ENCODE measurements around the gene PLOD1.
"Not testable (repeated sequence)": the region's sequence is repeated elsewhere in the genome, so short reads cannot be mapped to it uniquely, and the experiment has no call there.

Gene PLOD1

DNA sequence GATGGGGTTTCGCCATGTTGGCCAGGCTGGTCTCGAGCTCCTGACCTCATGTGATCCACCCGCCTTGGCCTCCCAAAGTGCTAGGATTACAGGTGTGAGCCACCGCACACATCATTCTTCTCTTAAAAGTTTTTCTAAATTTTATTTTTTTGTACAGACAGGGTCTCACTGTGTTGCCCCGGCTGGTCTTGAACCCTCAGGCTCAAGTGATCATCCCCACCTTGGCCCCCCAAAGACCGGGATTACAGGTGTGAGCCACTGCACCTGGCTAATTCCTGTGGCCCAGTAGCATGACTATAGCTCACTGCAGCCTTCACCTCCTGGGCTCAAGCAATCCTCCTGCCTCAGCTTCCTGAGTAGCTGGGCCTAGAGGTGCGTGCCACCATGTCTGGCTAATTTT is 5.3 kb downstream of the PLOD1 start:
- not testable (repeated sequence) for DNase-seq

DNA sequence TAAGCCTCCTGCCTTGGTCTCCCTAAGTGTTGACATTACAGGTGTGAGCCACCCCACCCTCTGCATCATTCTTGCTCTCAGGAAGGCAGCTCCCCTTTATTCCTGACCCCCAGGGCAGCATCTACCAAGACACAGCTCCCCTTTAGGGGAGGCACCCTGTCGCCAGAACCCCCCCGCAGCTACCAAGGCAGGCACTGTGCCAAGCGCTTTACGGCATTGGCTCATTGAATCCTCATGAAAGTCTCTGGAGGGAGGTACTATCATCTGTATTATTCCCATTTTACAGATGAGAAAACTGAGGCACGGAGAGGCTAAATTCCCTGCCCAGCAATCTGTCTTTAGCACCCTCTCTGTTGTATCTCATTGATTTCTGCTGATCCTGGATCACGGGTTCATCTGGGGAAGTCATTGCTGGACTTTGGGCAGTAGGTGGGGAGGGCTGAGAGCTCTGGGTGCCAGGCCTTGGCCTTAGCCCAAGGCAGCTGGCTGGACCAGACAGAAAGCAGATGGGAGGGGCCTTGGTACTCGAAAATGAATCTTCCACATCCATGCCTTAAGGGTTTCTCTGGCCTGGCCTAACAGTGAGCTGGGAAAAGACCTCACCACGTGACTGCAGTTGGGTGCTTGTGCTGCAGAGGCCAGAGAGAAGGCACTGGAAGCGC is 5.9 kb downstream of the PLOD1 start:
- no peak for DNase-seq

DNA sequence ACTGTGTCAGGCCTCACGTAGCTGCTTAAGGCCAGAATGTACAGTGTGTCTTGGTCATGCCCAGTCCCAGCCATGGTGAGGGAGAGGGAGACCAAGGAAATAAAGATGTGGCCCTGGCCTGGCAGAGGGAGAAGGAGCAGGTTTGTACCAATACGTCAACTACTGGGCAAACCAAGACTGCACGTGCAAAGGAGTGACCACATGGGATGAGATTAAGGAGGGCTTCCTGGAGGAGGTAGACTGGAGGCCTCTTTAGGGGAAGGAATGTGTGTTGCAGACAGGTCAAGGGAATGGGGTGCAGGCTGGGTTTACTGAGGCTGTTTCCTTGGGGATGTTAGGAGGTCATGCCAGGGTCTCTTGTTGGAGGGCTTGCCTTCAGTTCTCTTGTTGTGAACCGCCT is 7.8 kb downstream of the PLOD1 start:
- DNase-seq, result no peak

DNA sequence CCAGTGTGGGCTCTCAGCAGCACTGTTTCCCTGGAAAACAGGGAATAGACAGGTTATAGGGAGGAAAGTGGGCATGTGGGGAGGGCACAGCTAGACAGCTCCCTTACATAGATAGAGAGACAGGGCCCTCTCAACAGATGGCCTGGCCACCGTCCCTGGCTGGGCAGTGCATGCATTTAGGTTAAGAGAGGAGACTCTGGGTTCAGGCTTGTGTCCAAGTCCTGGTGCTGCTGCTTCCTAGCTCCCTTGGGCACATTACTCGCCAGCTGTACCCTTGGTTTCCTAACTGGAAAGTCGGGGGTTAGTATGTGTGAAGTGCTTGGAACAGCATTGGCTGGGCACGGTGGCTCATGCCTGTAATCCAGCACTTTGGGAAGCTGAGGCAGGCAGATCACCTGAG is 9.1 kb downstream of the PLOD1 start:
- no peak for DNase-seq

DNA sequence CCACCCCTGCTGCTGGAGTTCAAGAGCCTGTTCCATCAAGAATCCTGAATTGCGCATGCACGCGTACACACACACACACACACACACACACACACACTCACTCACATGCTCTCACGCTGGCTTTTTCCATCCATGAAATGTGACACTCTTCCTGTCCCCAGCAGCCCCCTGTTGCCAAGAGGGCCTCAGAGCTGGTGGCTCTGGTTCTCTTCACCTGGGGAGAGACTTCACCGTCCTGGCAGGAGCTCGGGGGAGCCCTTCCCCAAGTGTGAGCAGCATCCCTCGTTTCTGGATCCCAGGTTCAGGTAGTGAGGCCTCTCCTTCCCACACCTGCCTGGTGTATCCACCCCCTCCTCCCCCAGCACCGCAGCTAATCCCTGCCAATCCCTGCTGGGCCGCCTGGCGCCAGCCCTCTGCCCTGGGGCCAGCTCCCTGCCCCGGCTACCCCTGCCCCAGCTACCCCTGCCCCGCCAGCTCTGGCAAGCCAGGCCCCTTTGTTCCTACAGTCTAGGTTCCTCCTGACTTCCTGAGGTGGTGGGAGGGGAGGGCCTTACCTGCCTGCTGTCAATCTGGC is 9.9 kb downstream of the PLOD1 start:
- DNase-seq, result no peak

DNA sequence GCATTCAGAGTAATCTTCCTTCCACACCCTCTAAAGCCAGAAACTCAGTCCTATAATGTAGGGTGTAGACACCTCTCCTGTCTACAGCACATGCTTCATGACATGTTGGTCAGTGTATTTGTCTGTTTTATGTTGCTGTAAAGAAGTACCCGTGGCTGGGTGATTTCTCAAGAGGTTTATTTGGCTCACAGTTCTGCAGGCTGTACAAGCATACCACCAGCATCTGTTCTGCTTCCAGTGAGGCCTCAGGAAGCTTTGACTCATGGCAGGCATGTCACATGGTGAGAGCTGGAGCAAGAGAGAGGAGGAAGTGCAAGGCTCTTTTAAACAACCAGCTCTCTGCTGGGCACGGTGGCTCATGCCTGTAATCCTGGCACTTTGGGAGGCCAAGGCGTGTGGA is 12.1 kb downstream of the PLOD1 start:
- no peak for DNase-seq

DNA sequence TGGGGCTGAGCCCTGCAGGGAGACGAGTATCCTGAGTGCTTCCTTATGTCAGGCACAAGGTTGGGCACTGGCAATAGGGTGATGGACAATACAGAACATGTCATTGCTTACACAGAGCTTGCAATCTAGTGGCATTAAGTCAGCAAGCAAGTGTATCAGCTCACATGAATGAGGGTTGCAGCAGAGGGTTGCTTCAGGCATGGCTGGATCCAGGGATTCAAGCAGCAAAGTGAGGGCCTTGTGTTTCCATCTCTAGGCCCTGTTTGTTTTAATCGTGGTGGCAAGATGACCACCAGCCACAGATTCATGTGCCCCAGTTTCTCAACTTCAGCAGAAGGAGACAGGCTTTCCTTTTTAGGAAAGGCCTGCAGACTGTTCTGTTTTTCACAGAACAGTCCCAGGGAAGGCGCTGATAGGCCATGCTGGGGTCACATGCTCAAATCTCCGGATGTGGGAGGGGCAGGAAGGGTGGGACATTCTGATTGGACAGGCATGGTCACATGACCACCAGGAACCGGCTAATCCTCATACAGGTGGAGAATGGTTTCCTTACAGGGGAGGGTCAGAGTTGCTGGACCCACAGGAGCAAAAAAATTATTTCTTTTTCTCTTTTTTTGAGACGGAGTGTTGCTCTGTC is 14.4 kb downstream of the PLOD1 start:
- DNase-seq, result peak; percentile 40

DNA sequence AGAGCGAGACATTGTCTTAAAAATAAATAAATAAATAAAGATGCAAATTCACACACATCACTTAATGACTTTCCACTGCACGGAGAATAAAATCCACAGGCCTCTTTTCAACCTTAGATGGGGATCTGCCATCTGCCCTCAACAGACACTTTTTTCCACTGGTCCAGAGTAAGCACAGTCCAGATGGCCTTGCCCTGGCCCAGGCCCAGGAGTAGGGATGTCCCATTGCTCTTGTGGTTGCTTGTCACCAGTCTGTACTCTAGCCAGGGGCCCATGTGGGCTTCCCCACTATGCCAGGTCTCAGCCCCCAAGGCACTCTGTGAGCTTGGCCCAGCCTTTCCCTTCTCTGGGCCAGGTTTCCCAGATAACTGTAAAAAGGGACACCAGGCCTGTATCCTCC is 17.4 kb downstream of the PLOD1 start:
- DNase-seq, result no peak

DNA sequence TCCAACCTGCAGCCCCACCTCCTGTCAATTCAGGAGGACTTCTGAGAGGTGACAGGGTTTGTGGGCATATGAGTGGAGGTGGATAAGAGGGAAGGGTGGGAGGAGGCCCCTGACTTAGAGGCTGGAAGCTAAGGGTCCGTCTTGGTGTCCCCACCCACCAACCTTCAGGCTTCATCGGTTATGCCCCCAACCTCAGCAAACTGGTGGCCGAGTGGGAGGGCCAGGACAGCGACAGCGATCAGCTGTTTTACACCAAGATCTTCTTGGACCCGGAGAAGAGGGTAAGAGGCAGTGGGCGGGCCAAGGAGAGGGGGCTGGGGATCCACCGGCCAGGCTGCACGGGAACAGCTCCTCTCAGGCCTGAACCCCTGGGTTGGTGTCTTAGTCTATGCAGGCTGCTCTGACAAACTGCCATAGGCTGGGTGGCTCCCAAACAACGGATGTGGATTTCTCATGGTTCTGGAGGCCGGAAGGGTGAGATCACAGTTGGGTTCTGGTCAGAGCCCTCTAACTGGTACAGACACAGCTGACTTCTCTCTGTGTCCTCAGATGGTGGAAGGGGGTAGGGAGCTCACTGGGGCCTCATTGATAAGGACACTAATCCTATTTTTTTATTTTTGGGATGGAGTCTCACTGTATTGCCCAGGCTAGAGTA is 18.1 kb downstream of the PLOD1 start:
- no peak for DNase-seq

DNA sequence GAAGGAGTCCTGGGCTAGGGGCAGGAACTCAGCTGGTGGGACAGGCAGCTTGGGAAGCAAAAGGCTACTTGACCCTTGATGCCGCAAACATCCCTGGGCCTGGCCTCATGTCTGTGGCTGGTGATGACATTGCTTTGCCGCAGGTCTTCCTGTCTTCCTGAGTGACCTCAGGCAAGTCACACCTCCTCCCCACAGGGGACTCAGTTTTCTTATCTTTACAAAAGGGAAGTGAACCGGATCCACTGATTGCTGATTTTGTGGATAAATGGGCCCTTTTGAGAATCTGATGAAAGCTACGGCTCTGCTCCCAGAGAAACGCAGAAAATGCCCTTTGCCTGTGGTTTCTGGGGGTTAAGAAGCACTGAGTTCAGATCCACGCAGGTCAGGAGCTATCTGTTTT is 20.7 kb downstream of the PLOD1 start:
- no peak for DNase-seq

DNA sequence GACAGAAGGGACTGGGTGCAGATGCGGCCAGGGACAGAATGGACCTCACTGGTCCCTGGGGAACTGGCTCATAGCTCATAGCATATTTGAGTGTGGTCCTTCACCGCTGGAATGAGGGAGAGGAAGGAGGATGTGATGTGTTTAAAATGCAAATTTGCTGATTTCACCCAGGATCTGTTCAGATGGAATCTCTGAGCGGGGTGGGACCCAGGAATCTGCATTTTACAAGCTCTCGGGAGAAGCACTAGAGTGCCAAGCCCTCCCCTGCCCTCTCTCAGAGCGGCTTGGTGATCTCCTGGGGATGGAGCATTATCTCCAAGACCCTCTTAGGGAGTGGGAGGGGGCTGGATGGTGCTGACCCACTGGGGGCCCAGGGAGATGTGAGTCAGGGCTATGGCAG is 22.9 kb downstream of the PLOD1 start:
- DNase-seq, result no peak

DNA sequence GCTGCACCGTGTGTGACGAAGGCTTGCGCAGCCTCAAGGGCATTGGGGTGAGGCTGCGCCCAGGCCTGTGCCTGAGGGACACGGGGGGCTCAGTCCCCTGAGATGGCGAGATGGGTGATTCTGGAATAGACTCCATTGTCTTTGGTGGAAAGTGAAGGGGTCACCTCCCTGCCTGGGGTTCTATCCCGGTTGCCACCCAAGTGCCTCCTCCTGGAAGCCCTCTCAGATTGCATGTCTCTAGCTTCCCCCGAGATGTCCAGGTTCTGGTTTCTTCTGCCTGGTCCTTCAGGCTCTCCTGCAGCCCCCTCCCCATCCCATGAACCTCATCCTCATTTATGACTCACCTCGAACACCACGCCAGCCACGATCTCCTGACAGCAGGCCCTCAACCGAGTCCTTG is 23.4 kb downstream of the PLOD1 start:
- no peak for DNase-seq

DNA sequence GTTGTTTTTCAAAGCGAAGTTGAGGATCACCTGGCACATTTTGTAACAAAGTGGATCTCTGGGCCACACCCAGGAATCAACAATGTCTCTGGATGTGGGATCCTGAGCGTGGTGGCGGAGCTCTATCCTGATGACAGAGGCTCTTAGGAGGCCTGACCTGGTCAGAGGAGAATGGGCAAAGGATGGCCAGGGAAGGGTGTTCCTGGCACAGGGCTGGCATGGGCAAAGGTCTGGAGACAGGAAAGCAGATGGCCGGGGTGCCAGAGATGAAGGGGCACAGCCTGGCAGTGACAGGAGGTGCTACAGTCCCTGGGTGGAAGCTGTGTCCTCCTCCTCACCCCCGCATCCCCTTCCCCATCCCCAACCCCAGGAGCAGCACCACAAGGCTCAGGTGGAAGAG is 25.8 kb downstream of the PLOD1 start:
- no peak for DNase-seq

DNA sequence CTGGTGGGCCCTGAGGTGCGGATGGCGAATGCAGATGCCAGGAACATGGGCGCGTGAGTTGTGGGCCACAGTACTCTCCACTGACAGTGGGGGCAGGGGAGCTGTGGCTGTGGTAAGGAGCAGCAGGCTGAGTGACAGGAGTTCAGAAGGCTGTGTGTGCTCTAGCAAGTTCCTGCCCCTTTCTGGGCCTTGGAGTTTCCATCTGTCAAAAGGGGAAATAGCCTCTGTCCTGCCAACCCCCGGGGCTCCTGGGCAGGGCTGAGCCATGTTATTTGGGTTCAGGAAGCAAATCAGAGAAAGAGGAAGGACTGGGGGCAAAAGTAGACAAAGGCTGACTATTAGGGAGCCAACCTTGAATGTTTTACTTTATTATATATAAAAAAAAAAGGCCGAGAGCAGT is 26.2 kb downstream of the PLOD1 start:
- no peak for DNase-seq

DNA sequence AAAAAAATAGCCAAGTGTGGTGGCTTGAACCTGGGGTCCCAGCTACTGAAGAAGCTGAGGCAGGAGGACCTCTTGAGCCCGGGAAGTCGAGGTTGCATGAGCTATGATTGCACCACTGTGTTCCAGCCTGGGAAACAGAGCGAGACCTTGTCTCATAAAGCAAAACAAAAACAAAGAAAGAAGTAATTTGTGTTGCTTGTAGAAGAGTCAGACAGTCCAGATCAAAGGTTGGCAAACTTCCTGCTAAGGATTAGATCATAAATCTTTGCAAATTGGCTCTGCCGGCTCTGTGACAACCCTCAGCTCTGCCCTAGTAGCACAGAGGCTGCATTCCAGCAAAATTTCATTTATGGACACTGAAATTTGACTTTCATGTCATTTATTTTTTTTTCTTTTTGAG is 26.7 kb downstream of the PLOD1 start:
- no peak for DNase-seq

DNA sequence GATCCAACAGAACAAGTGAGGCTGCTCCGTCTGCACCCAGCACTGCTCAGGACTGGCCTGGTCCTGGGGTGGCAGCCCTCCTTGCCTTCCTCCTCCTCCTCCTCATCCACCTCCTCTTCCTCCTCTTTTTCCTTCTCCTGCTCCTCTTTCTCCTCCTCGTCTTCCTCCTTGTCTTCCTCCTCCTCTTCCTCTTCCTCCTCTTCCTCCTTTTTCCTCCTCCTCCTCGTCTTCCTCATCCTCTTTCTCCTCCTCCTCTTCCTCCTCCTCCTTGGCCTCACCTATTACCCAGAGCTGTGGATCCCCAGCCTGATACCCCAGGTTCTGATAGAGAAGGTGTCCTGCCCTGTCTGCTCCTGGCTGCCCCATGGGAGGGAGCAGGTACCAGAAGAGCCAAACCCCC is 29.1 kb downstream of the PLOD1 start:
- DNase-seq, result no peak

DNA sequence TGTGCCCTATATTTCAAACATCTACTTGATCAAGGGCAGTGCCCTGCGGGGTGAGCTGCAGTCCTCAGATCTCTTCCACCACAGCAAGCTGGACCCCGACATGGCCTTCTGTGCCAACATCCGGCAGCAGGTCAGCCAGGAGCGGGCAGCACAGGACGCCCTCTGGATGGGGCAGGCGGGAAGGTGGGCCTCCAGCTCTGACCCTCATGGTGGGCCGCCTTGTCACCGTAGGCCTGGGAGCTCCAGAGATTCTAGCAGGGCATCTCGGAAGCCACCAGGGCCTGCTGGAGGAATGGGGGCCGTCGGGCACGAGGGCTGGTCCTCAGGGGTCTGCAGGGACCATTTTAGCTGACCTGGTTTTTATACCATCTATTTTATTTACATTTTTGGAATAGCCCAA is 30.1 kb downstream of the PLOD1 start:
- DNase-seq, result no peak

DNA sequence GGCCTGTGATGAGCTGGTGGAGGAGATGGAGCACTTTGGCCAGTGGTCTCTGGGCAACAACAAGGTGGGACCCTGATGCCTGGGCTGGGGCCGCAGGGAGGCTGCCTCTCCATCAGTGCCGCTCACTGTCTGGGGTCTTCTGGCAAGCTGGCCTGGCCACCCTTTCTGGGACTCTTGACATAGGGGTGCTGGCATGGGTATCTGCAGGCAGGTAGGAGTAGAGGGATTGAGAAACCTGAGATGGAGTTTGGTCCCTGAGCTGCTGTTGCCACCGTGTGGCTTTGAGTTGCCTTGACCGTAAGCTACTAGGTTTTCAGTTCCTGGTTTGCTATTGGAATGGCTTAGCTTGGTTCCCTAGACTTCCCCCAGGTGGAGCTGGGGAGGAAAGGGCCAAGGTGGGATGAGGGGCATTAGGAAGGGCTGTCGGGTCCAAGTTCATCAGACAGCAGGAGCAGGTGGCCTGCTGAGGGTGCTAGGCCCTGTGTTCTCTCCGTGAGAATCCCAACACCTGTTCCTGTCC is 32.6 kb downstream of the PLOD1 start:
- DNase-seq, result peak; percentile 21

DNA sequence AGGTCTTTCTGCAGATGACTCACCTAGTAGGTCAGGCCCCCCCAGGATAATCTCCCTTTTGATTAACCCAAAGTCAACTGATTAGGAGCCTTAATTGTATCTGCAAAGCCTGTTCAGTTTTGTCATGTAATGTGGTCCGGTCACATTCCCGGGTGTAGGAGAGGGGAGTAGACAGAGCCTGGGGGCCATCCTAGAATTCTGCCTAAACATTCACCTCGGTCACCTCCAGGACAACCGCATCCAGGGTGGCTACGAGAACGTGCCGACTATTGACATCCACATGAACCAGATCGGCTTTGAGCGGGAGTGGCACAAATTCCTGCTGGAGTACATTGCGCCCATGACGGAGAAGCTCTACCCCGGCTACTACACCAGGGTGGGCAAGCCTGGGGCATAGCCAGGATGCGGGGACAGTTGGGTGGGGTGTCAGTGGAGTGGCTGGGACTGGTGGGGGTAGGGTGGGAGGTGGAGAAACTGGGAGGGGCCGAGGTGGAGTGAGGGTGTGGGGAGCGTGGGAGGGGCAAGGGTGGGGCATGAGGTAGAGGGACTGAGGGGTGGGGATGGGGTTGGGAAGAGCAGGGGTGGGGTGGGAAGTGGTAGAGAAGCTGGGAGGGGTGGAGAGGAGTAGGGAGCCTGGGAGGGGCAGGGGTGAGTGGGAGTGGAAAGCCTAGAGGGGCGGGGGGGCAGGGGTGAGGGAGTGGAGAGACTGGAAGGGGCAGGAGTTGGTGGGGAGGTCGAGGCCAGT is 36.1 kb downstream of the PLOD1 start:
- no peak for DNase-seq

DNA sequence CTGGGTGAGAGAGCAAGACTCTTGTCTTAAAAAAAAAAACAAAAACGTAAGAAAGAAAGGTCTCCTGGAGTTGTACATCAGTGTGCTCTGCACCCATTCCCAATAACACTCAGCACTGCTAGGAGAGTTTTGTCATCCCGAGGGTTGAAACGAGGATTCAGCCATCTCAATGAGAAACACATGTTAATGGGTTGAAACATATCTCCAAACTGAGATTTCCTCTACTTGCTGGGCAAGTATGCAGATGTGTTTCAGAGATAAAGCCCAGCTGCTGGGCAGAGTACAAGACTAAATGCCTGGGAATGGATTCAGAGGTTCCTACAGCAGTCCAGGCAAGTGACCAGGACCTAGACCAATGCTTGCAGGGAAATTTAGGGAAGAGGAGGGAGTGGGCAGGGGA is 43.1 kb downstream of the PLOD1 start:
- DNase-seq, result no peak

DNA sequence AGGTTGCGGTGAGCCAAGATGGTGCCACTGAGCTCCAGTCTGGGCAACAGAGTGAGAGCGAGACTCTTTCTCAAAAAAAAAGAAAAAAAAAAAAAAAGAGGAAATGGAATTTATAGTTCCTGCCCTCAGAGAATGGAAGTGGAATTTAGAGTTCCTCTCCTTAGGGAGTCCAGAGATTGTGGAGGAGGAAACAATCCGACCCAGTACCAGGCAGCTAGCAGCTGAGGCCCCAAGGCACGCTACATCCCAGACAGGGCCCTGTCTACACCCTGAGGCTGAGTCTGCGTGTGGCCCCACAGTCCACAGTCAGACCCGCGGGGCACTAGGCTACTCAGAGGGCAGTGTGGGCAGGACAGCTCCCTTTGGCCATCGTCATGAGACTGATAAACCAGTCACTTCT is 43.8 kb downstream of the PLOD1 start:
- DNase-seq, result no peak

DNA sequence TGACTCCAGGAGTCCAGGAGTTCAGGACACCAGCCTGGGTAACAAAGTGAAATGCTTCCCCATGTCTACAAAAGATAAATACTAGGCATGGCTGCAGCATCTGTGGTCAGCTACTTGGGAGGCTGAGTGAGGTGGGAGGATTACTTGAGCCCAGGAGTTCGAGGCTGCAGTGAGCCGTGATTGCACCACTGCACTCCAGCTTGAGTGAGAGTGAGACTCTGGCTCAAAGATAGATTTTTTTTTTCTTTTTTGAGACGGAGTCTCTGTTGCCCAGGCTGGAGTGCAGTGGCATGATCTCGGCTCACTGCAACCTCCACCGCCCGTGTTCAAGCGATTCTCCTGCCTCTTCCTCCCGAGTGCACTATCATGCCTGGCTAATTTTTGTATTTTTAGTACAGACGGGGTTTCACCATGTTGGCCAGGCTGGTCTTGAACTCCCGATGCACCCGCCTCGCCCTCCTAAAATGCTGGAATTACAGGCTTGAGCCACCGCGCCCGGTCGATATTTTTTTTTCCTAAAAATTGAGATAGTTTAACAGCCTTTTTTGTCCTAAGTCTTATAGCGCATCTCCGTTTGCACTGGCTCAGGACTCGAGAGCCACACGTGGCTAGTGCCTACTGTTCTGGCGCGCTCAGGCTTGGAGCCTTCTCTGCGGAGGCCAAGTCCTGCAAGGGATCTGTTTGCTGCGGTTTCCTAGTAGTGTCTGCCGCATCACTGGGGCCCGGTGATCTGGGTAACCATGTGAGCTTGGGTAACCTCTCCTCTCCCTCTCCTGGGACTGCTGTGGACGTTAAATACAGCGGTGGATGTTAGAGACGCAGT is 44.7 kb downstream of the PLOD1 start:
- no peak for DNase-seq

All from fibroblast of skin of back (primary cell).